Neural cell (in vitro differentiated cells): Measurements from ENCODE around the gene CCDC182.

Source experiments
- CTCF ChIP-seq: fragments of 450-650 bp; IDR thresholded peaks from 2 replicates; pipeline ENCODE4 v1.5.1; 2014; ENCODE audit warnings: antibody characterized with exemption, mild to moderate bottlenecking, moderate library complexity; ENCODE audit not compliant: poor library complexity, severe bottlenecking
- EP300 ChIP-seq: fragments of 450-650 bp; conservative IDR thresholded peaks from 2 replicates; pipeline ENCODE4 v1.6.1; 2014; ENCODE audit warnings: antibody characterized with exemption, mild to moderate bottlenecking, moderate library complexity; ENCODE audit not compliant: poor library complexity, severe bottlenecking
- EZH2 ChIP-seq: fragments of 200-600, 300-800 bp; shearing (Covaris generic), sonication (generic); IDR thresholded peaks from 2 replicates; pipeline ENCODE4 v1.6.1; 2014; ENCODE audit warnings: antibody characterized with exemption, low read length, borderline replicate concordance, mild to moderate bottlenecking; ENCODE audit not compliant: insufficient read depth, poor library complexity, severe bottlenecking
- POLR2AphosphoS5 ChIP-seq: IDR thresholded peaks from 2 replicates; pipeline ENCODE4 v1.6.1; 2012
- RAD21 ChIP-seq: fragments of 450-650 bp; conservative IDR thresholded peaks from 2 replicates; pipeline ENCODE4 v1.6.1; 2014; ENCODE audit warnings: antibody characterized with exemption, mild to moderate bottlenecking, moderate library complexity
- REST ChIP-seq: IDR thresholded peaks from 2 replicates; pipeline ENCODE4 v1.6.1; 2012; ENCODE audit warnings: borderline replicate concordance
- SMC3 ChIP-seq: fragments of 450-650 bp; conservative IDR thresholded peaks from 2 replicates; pipeline ENCODE4 v1.6.1; 2014; ENCODE audit warnings: antibody characterized with exemption, mild to moderate bottlenecking, moderate library complexity; ENCODE audit not compliant: poor library complexity
- TAF1 ChIP-seq: IDR thresholded peaks from 2 replicates; pipeline ENCODE4 v1.6.1; 2012; ENCODE audit warnings: low read depth

- TF ChIP-seq CTCF (no peak), REST (no peak), POLR2AphosphoS5 (no peak), EP300 (no peak), EZH2 (no peak), TAF1 (no peak), SMC3 (no peak), RAD21 (no peak)
These were observed 37.0 kb upstream of the CCDC182 start for GRCh38 chr17:57782062-57782490.
